Tibial nerve (tissue), 3 donors: ENCODE data around the gene MARS1.

ENCODE experiments used
- POLR2A ChIP-seq, 2 donors: fragments of 450-650 bp; IDR thresholded peaks; one replicate each; pipeline ENCODE4 v1.6.1; 2017; ENCODE audit warnings: antibody characterized with exemption in 2 of 2, mild to moderate bottlenecking in 2 of 2, moderate library complexity in 2 of 2
- TF ChIP-seq, protein P1 (sequence below), 5 experiments: fragments of 200-600 bp in 3 of 5; fragments of 450-650 bp in 2 of 5; sonication (generic) in 3 of 5; IDR thresholded peaks; one replicate each; pipeline ENCODE4 v1.5.1; 2016 to 2019; ENCODE audit warnings: antibody characterized with exemption in 5 of 5, mild to moderate bottlenecking in 3 of 5, moderate library complexity in 2 of 5

DNA sequence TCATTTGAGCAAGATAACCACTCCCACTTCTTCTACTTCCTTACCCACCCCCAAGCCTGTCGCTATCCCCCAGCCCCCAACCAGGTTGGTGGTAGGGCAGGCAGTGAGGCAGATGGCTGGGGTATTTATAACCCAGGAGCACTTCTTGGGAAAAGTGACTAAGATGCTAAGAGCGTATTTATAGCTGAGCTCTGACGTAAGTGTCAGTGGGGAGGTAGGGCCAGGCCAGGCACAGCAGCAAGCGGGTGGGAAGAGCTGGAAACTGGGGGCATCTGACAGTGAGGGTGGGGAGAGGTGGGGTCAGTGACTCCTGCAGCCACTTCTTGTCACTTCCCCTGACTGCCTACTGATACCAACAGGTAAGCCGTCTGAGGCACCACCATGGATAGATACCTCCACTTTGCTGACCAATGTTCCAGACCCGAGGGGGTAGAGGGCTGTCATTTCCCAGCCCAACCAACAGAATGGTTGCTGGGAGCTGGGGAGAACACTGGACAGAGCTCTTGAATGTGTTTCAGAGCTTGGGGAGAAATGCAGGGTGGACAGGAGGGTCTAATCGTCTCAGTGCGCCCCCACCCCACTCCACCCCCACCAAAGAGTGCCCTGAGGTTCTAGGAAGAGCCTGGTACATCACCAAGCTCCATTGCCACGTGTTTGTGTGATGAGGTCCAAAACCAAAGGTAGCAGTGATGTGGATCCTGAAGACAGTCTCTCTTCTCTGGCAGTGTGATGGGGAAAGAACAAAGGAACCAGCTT is 35.5 kb upstream of the MARS1 start:
- TF ChIP-seq POLR2A (IDR thresholded peaks at IDR 0.05), result no peak
- TF ChIP-seq, protein P1, sequence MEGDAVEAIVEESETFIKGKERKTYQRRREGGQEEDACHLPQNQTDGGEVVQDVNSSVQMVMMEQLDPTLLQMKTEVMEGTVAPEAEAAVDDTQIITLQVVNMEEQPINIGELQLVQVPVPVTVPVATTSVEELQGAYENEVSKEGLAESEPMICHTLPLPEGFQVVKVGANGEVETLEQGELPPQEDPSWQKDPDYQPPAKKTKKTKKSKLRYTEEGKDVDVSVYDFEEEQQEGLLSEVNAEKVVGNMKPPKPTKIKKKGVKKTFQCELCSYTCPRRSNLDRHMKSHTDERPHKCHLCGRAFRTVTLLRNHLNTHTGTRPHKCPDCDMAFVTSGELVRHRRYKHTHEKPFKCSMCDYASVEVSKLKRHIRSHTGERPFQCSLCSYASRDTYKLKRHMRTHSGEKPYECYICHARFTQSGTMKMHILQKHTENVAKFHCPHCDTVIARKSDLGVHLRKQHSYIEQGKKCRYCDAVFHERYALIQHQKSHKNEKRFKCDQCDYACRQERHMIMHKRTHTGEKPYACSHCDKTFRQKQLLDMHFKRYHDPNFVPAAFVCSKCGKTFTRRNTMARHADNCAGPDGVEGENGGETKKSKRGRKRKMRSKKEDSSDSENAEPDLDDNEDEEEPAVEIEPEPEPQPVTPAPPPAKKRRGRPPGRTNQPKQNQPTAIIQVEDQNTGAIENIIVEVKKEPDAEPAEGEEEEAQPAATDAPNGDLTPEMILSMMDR (IDR thresholded peaks at IDR 0.05), result no peak
